Liver (tissue), 9 donors: ENCODE data around the gene NKX2-1. TPM values are rescaled to one million over a fixed set of nuclear protein-coding genes. Genes with fewer than 3 reads are reported as not detected.

ENCODE experiments used
- DNase-seq: peaks from one replicate; pipeline ENCODE4 v3.0.0-alpha.2; 2017; ENCODE audit warnings: low spot score
- H3K27ac ChIP-seq, 2 donors: one replicate each; pipeline ENCODE4 v1.7.0; 2013; ENCODE audit warnings: inconsistent platforms in 2 of 2, low read length in 2 of 2, control low read depth in 1 of 2, low read depth in 1 of 2, mild to moderate bottlenecking in 1 of 2
- H3K27me3 ChIP-seq, 4 donors: one replicate each; pipeline versions ENCODE4 v1.6.1 to v1.7.0; 2013; ENCODE audit warnings: low read length in 3 of 4, inconsistent platforms in 1 of 4, mild to moderate bottlenecking in 1 of 4, moderate library complexity in 1 of 4; ENCODE audit not compliant: control insufficient read depth in 4 of 4, insufficient read depth in 4 of 4
- H3K36me3 ChIP-seq, 4 donors: one replicate each; pipeline versions ENCODE4 v1.6.1 to v1.7.0; 2013; ENCODE audit warnings: low read length in 3 of 4, mild to moderate bottlenecking in 3 of 4, low read depth in 1 of 4, moderate library complexity in 1 of 4; ENCODE audit not compliant: control insufficient read depth in 4 of 4, insufficient read depth in 3 of 4
- H3K4me1 ChIP-seq, 4 donors: one replicate each; pipeline versions ENCODE4 v1.6.1 to v1.7.0; 2013; ENCODE audit warnings: low read length in 3 of 4, mild to moderate bottlenecking in 3 of 4, moderate library complexity in 1 of 4; ENCODE audit not compliant: control insufficient read depth in 4 of 4, insufficient read depth in 4 of 4
- H3K4me3 ChIP-seq, 3 donors: one replicate each; pipeline versions ENCODE4 v1.6.1 to v1.7.0; 2013; ENCODE audit warnings: low read length in 3 of 3, control low read depth in 1 of 3, low read depth in 1 of 3, mild to moderate bottlenecking in 1 of 3
- H3K9ac ChIP-seq, 2 donors: one replicate each; pipeline ENCODE4 v1.7.0; 2013; ENCODE audit warnings: low read length in 2 of 2, mild to moderate bottlenecking in 2 of 2, moderate library complexity in 2 of 2, control low read depth in 1 of 2, low read depth in 1 of 2
- H3K9me3 ChIP-seq, 4 donors: one replicate each; pipeline versions ENCODE4 v1.6.1 to v1.7.0; 2013; ENCODE audit warnings: low read length in 3 of 4; ENCODE audit not compliant: control insufficient read depth in 4 of 4
- ATF3 ChIP-seq: IDR thresholded peaks from 2 replicates; pipeline ENCODE4 v1.6.1; 2016; ENCODE audit warnings: antibody characterized with exemption
- EGR1 ChIP-seq, 2 donors: IDR thresholded peaks; 2 replicates each; pipeline ENCODE4 v1.6.1; 2016 to 2018; ENCODE audit warnings: antibody characterized with exemption in 2 of 2, low read depth in 2 of 2
- FOXA1 ChIP-seq: IDR thresholded peaks from 2 replicates; pipeline ENCODE4 v1.6.1; 2016; ENCODE audit warnings: antibody characterized with exemption
- HNF4A ChIP-seq, 2 donors: conservative IDR thresholded peaks; 2 replicates each; pipeline ENCODE4 v1.6.1; 2016; ENCODE audit warnings: antibody characterized with exemption in 2 of 2, mild to moderate bottlenecking in 2 of 2
- HNF4G ChIP-seq: IDR thresholded peaks from 2 replicates; pipeline ENCODE4 v1.6.1; 2016; ENCODE audit warnings: antibody characterized with exemption
- JUND ChIP-seq, 2 donors: IDR thresholded peaks; 2 replicates each; pipeline ENCODE4 v1.6.1; 2016; ENCODE audit warnings: antibody characterized with exemption in 2 of 2
- NR2F2 ChIP-seq: IDR thresholded peaks from 2 replicates; pipeline ENCODE4 v1.6.1; 2016; ENCODE audit warnings: antibody characterized with exemption
- RAD21 ChIP-seq, 2 donors: IDR thresholded peaks; 2 replicates each; pipeline ENCODE4 v1.6.1; 2016; ENCODE audit warnings: antibody characterized with exemption in 2 of 2, mild to moderate bottlenecking in 2 of 2
- REST ChIP-seq: IDR thresholded peaks from 2 replicates; pipeline ENCODE4 v1.6.1; 2016; ENCODE audit warnings: antibody characterized with exemption, mild to moderate bottlenecking
- RXRA ChIP-seq, 2 donors: IDR thresholded peaks; 2 replicates each; pipeline ENCODE4 v1.6.1; 2017 to 2018; ENCODE audit warnings: antibody characterized with exemption in 2 of 2, mild to moderate bottlenecking in 1 of 2
- TAF1 ChIP-seq: conservative IDR thresholded peaks from 2 replicates; pipeline ENCODE4 v1.6.1; 2016; ENCODE audit warnings: antibody characterized with exemption, mild to moderate bottlenecking
- YY1 ChIP-seq: IDR thresholded peaks from 2 replicates; pipeline ENCODE4 v1.6.1; 2016; ENCODE audit warnings: antibody characterized with exemption, mild to moderate bottlenecking
- ZBTB33 ChIP-seq: IDR thresholded peaks from 2 replicates; pipeline ENCODE4 v1.6.1; 2016; ENCODE audit warnings: antibody characterized with exemption
- WGBS: extraction: QIAGEN DNeasy Blood & Tissue Kit; methylation state at CpG from one replicate; pipeline ENCODE4 v1.1.7; 2013; 5-methylcytosine and 5-hydroxymethylcytosine counted together
- polyA plus RNA-seq, 2 donors: library from polyadenylated mRNA; stranded (reverse) in 1 of 2; unstranded in 1 of 2; fragments of 200-250 nt in 1 of 2; fragments of >200 nt in 1 of 2; fragmentation: Nextera tagmentation in 1 of 2; extraction: Ambion mirVana in 1 of 2; gene quantifications; one replicate each; pipeline versions ENCODE4 v1.2.1 to v1.2.3, GENCODE V29; 2013 to 2015
- total RNA-seq, 2 donors: library from RNA; depleted of rRNA; stranded (reverse); fragments of >200 nt; gene quantifications; one replicate each; pipeline ENCODE4 v1.2.3, GENCODE V29; 2014
- TF ChIP-seq, protein P1 (sequence below): fragments of 150-350 bp; IDR thresholded peaks from 2 replicates; pipeline ENCODE4 v1.5.1; 2017; ENCODE audit warnings: improper control_type of control experiment, low read depth, low read length; ENCODE audit not compliant: missing input control
- TF ChIP-seq, protein P2 (sequence below): IDR thresholded peaks from 2 replicates; pipeline ENCODE4 v1.6.1; 2016; ENCODE audit warnings: antibody characterized with exemption
- donor health status: healthy.
- donor health status: healthy.
- donor health status: healthy.
- donor health status: healthy.
- donor health status: healthy.

Gene NKX2-1
- total and polyA plus RNA-seq, 4 donors, result not detected

GRCh38 chr14:36520601-36521525 is 831 bp upstream of the NKX2-1 start:
- H3K36me3 ChIP-seq, result no peaks in the 10 kb centered on the region
- H3K27me3 ChIP-seq, result peaks cover 7 to 44% (median 34%) of the 10 kb centered on the region in 4 donors
- H3K9me3 ChIP-seq, result no peaks in the 10 kb centered on the region
- H3K4me3 ChIP-seq, result peak overlapping the region in 1 of 3 donors; percentile 32
- peak in 1 of 2 donors; percentile 43 for TF ChIP-seq RAD21 (IDR thresholded peaks at IDR 0.05)
- TF ChIP-seq, protein P1, sequence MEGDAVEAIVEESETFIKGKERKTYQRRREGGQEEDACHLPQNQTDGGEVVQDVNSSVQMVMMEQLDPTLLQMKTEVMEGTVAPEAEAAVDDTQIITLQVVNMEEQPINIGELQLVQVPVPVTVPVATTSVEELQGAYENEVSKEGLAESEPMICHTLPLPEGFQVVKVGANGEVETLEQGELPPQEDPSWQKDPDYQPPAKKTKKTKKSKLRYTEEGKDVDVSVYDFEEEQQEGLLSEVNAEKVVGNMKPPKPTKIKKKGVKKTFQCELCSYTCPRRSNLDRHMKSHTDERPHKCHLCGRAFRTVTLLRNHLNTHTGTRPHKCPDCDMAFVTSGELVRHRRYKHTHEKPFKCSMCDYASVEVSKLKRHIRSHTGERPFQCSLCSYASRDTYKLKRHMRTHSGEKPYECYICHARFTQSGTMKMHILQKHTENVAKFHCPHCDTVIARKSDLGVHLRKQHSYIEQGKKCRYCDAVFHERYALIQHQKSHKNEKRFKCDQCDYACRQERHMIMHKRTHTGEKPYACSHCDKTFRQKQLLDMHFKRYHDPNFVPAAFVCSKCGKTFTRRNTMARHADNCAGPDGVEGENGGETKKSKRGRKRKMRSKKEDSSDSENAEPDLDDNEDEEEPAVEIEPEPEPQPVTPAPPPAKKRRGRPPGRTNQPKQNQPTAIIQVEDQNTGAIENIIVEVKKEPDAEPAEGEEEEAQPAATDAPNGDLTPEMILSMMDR, result peak; percentile 24
- no peak for TF ChIP-seq ZBTB33
- TF ChIP-seq TAF1, result no peak
- TF ChIP-seq RXRA (IDR thresholded peaks at IDR 0.05), result no peak
- no peak for TF ChIP-seq ATF3
- peaks cover 18 to 68% (median 46%) of the 10 kb centered on the region in 4 donors for H3K4me1 ChIP-seq
- DNase-seq, result no peak
- H3K9ac ChIP-seq, result no peak overlapping the region
- H3K27ac ChIP-seq, result no peak overlapping the region
- WGBS, result 4% methylated on average over 63 of the region's 63 CpGs

- DNase-seq, result no peak
- no peak for TF ChIP-seq EGR1 (IDR thresholded peaks at IDR 0.05; ENCODE audit: low read depth in 2 of 2)
- no peak for TF ChIP-seq RXRA (IDR thresholded peaks at IDR 0.05)
- TF ChIP-seq JUND (IDR thresholded peaks at IDR 0.05), result no peak
- TF ChIP-seq ATF3, result no peak
- no peak for TF ChIP-seq REST
- TF ChIP-seq NR2F2, result no peak
- TF ChIP-seq RAD21 (IDR thresholded peaks at IDR 0.05), result no peak
- TF ChIP-seq, protein P2, sequence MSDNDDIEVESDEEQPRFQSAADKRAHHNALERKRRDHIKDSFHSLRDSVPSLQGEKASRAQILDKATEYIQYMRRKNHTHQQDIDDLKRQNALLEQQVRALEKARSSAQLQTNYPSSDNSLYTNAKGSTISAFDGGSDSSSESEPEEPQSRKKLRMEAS, result no peak
- TF ChIP-seq HNF4G, result no peak
- TF ChIP-seq YY1, result no peak
- TF ChIP-seq FOXA1, result no peak
- TF ChIP-seq HNF4A (conservative IDR thresholded peaks at IDR 0.05), result no peak
- no peak for TF ChIP-seq TAF1
- TF ChIP-seq, protein P1, result no peak
Measured at GRCh38 chr14:36518586-36519430, 1.2 kb downstream of the NKX2-1 start.

More at GRCh38 chr14:36518586-36519430, 1.2 kb downstream of the NKX2-1 start:
- Histone ChIP-seq H3K9me3 (no peaks in the 10 kb centered on the region), H3K36me3 (no peaks in the 10 kb centered on the region), H3K4me3 (peak overlapping the region in 2 of 3 donors; percentile 9 to 32), H3K9ac (no peak overlapping the region), H3K4me1 (peaks cover 20 to 57% (median 40%) of the 10 kb centered on the region in 4 donors), H3K27me3 (peaks cover 7 to 46% (median 33%) of the 10 kb centered on the region in 4 donors), H3K27ac (no peak overlapping the region)
- WGBS, result 4% methylated on average over 79 of the region's 79 CpGs
